Measurements from ENCODE around the gene U2AF2.
A peak's percentile ranks its signal among the peaks of the same experiment; 100 is the strongest.

The U2AF2 gene

DNA sequence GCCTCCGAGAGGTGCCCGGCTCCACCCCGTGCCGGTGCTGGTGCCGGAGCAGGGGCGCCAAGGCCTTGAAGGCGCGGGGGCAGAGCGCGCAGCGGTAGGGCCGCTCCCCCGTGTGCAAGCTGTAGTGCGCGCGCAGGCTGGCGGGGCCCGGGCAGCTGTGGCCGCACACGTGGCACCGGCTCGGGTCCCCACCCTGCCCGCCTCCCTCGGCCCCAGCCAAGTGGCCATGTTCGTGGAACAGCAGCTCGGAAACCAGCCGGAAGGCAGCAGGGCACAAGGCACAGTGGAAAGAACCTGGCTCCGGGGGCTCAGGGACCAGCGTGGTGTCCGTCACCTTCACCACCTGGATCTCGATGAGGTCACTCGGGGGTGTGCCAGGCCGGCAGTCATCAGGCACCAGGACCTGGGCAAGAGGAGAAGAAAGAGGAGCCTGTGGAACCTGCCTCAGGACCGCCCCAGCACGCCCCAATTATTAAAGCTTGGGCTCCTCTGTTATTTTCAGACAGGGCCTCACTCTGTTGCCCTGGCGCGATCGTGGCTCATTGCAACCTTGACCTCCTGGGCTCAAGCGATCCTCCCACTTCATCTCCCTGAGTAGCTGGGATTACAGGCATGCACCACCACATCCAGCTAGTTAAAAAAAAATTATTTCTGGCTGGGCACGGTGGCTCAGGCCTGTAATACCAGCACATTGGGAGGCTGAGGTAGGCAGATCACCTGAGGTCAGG is 32.4 kb upstream of the U2AF2 start:
- DNase-seq = no peak

DNA sequence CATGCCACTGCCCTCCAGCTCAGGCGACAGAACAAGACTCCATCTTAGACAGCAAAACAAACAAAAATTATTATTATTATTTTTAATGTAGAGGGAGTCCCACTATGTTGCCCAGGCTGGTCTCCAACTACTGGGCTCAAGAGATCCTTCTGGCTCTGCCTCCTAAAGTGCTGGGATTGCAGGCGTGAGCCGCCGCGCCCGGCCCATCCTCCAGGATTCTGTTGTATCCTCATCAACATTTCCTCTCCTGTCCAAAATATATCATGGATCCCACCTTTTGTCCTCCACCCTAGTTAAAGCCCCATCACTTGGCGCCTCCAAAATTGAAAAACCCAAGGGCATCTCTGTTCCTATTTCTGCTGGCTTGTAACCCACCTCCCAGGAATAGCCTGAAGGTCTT is 31.7 kb upstream of the U2AF2 start:
- DNase-seq = no peak

DNA sequence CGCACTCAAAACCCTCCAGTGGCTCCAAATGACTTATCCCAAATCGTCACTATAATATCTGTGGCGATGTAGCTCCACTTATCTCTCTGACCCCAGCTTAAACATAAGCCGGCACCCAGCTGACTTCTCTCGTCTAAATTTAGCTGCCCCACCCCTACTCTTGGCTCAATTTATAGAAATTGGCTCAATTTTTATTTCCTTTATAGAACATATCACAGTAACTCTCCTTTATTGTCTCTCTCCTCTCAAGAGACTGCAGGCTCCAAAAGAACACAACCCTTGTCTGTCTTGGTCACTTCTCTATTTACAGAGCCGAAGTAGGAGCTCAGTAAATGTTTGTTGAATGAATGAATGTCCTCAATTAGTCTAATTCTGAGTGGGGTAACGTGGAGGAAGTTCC is 31.3 kb upstream of the U2AF2 start:
- DNase-seq = no peak

DNA sequence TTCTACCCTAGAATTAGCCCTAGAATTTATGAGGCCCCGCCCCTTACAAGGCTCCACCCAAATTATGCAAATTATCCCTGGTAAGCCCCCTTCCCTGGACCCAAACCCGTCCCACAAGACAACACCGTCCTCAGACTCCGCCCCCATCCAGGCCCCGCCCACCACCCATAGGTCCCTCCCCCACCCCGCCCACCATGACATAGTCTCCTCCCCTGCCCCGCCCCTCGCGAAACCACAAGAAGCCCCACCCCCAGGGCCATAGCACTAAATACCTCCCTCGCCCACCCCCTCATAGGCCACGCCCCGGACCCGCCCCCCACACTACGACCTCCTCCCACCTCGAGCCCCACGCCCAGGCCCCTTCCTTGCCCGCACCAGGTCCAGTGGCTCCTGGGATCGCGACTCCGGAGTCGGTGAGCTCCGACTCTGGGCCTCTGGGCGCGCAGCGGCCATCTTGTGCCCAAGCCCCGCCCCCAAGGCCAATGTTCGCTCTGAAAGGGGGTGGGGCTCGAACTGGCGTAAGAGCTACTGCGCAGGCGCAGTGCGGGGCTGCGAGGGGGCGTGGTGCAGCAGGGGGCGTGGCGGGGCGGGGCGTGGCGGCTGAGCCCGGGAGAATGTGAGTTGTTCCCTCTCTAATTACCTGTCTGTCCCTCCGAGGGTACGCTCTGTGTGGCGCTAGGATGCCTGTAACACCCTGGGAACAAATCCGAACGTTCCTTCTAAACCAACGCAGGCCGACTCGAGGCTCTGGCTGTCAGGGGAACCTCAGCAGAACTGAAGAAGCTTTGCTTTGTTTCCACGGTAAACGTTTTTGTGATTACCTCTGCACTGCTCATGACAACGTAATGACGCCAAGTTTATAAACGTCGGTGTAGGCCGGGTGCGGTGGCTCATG is 30.5 kb upstream of the U2AF2 start, which contains the start of gene ZNF784:
ZNF784 (minus strand) TSS at position 458 of the 895 bp plus-strand sequence; CDS start at position 453, 5 bp downstream.
- peak; percentile 94 for DNase-seq

DNA sequence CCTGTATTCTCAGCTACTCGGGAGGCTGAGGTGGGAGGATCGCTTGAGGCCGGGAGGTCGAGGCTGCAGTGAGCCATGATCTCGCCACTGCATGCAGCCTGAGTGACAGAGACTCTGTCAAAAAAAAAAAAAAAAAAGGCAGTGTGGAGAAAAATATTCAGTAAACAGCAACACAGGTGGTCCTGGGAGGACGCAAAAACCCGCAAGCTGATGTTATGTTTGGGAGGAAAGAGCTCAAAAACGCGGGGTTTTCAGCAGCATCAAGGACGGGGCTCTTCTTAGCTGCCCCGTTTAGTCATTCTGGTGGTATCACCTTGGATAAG is 29.9 kb upstream of the U2AF2 start:
- no peak for DNase-seq

DNA sequence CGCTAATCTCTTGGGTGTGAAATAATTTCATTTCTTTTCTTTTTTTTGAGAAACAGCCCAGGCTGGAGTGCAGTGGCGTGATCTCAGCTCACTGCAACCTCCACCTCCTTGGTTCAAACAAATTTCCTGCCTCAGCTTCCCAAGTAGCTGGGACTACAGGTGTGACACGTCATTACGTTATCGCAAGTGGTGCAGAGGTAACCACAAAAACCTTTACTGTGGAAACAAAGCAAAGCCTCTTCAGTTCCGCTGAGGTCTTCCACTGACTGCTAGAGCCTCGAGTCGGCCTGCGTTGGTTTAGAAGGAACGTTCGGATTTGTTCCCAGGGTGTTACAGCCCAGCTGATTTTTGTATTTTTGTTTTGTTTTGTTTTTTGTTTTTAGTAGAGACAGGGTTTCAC is 28.5 kb upstream of the U2AF2 start:
- no peak for DNase-seq

DNA sequence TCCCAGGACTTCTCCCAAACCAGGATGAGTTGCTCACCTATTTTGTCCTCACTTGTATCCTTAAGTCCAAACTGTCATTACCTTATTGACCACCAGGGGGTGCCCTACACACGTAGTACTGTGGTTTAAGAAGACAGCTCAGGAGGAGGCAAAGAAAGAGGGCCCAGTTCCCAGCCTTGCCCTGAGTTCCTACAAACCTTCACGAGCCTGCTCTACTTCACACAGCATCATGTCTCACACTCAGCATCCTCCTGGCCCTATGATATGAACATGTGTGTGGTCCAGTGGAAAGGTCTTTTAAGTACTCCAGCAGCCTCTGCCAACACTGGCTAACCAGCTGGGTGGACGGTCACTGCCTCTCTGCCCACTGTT is 22.4 kb upstream of the U2AF2 start:
- peak; percentile 94 for DNase-seq

DNA sequence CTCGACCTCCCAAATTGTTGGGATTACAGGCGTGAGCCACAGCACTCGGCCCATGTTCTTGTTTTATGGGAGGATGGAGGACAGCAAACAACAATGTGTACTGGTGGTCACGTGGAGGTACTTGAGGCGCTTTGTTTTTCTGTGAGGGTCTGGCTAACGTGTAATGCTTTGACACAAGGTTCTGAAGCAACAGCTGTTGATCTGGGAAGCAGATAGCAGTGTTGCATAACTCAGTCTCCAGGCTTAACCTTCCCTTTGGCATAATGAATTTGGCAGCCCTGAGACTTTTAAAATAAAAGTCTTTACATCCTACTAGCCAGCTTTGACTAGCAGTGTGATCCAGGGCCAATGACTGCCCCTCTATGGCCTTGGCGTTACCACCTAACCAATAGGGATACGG is 21.0 kb upstream of the U2AF2 start:
- peak; percentile 37 for DNase-seq

DNA sequence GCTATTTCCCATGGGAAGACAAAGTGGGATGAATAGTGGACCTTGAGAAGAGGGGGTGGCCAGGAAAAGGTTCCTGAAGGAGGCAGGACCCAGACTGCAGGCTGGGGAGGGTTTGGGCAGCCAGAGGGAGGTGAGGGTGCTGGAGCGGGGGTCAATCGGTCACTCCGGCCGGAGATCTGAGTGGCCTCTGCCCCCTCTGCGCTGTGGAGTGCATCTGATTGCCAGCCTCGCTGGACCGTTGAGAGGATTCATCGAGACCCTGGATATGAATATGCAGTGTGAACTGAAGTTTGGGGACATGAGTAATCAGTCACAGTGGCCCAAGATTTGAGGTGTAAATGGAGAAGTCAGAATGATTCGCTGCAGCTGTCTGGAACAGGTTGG is 19.5 kb upstream of the U2AF2 start:
- no peak for DNase-seq

DNA sequence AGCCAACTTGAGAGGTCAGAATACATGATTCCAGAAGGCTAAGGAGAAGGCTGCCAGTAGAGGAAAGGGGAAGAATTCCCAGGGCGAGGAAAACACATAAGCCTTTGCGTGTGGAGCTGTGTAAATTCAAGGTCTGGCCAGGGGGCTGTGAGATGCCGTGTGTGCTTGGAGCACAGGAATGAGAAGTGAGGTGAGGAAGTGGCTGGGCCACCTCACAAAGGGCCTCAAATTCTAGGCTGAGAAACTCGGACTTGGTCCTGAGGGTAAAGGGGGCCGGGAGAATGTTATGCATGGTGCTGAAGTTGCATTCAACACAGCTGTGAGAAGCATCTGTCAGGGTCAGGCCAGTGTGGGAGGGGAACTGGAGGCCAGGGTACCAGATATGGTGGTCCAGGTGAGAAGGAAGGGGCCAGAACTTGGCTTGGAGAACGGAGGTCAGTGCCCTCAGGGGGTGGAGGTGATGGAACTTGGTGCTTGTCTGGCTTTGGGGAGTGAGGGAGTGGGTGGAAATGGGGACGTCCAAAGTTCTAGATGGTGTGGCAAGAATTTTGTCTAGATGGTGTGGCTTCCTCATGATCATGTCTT is 18.9 kb upstream of the U2AF2 start:
- DNase-seq = no peak

DNA sequence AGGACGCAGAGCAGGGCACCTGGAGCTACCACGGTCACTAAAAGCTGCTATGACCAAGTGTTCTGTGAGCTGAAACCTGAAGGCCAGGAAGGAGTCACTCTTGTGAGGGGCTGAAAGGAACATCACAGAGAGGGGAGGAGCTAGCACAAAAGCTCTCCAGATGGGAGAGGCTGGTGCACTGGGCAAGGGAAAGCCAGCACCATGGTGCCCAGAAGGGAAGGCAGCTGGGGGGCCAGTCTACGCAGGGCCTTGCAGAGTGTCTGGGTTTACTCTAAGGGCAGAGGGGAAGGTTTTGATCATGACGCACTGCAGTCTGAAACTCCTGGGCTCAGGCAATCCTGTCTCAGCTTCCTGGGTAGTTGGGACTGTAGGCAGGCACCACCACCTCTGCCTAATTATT is 18.1 kb upstream of the U2AF2 start:
- no peak for DNase-seq

DNA sequence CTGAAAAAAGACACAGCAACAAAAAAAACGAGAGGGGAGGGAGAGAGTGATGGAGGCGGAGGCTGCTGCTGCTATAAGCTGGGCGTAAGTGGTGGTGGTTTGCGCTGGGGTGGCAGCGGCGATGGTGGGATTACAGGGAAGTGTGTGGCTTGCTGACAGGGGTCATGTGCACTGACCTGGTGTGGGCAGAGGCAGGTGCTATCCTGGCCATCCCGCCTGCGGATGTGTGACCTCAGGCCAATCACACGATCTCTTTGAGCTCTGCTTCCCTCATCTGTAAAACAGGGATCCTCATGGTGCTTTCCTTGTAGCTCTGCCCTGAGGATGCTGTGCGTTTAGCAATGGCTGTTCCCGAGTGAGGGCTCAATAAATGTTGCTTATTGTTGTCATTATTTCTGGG is 17.3 kb upstream of the U2AF2 start:
- no peak for DNase-seq

DNA sequence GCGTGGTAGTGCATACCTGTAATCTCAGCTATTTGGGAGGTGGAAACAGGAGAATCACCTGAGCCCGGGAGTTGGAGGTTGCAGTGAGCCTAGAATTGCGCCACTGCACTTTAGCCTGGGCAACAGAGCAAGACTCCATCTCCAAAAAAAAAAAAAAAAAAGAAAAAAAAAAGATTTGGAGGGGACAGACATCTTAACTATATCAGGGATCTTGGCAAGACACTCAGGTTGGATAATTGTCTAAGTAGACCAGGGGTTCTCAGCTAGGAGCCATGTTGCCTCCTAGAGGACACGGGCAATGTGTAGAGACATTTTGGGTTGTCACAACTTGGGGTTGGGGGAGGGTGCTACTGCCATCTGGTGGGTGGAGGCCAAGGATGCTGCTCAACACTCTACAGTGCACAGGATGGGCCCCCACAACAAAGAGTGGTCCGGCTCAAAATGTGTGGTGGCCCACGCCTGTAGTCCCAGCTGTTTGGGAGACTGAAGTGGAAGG is 15.9 kb upstream of the U2AF2 start:
- DNase-seq = peak; percentile 67

DNA sequence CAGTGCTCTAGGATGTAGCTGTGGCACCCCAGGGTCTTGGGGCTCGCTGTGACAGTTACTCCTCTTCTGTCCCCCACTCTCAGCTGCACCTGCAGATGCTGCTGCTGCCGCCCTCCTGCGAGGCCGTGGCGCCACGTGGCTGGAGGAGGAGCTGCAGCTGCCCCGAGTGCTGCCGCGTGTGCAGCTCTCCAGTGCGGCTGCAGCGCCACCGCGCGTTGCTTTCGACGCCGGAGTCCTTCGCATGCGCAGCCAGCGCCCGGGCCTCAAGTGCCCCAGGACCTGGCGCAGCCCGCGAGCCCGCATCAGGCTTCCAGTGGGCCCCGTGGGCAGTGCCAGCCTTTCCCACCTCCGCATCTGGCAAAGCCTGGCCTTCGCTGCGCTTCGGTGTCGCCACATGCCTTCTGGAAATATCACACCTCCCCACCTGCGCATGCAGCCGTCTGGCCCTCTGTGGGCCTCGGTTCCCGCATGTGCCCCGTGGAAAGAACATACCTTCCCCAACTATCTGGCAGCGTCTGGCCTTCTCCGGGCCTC is 14.7 kb upstream of the U2AF2 start:
- peak; percentile 62 for DNase-seq

DNA sequence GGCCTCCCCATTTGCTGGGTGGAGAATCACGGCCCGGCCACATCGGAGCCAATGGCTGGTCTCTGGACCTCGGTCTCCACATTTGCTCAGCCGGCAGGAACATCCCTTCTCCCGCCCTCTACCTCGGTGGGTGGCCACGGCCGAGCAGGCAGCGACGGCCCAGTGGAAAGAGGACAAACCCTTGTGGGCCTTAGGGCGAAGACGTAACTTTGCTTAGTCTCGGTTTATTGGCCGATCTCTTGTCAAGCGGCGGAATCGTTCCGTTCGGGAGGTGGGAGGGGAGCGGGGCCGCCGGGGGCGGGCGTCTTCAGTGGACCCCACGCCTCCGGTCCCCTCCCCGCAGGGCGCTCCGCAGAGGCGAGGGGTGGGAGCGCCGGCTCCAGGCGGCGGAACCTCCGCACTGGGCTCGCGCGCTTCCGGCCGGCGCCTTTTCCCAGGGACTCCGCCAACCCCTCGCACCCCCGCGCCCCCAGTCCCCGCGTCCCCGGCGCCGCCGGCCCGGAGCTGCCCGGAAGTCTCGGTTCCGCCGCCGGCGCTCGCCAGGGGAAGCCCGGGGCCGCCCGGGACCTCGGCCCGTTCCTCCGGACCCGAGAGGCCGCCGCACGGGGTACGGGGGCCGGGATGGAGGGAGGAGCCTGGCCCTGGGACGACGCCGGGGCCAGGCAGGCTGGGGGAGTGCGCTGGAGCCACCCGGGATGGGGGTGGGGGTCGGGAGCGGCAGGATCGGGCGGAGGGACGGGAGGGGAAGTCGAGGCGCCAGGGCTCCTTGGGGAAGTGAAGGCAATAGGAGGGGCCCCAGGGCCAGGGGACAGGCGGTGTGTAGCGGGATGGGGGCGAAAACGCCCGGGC is 14.0 kb upstream of the U2AF2 start, which contains the start of gene ZNF580:
ZNF580 (plus strand) TSS at position 426 of the 849 bp plus-strand sequence. CDS start 1,507 bp downstream, outside the sequence.
- peak; percentile 38 for DNase-seq

DNA sequence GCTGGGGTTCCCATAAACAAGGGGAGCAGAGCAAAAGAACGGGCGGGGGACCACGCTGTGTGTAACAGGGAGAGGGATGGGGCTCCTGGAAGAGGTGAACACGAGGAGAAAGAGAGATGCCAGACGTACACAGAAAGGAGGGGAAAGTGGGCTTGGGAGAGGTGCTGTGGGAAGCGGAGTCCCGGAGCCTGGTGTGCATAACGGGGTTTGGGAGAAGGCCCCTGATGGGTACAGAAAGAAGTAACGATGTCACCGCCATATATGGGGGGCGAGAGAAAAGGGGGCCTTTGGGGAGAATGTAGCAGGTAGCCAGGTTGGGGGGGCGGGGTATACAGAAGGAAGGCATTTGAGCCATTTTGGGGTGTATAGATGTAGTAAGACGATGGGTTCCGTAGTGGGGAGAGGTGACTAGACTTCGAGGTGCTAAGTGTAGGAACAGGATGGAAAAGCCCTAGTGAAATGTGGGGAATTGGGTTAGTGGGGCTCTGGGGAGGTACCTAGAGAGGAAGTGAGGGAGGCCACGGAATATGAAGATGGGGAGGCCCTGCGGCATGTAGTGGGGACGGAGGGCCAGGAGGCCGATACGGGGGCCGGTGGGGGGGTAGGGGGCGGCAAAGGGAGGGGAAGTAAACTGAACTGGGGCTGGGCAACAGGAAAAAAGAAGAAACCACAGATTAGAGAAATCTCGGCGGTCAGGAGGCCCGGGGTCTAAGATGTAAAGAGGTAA is 13.2 kb upstream of the U2AF2 start:
- no peak for DNase-seq

DNA sequence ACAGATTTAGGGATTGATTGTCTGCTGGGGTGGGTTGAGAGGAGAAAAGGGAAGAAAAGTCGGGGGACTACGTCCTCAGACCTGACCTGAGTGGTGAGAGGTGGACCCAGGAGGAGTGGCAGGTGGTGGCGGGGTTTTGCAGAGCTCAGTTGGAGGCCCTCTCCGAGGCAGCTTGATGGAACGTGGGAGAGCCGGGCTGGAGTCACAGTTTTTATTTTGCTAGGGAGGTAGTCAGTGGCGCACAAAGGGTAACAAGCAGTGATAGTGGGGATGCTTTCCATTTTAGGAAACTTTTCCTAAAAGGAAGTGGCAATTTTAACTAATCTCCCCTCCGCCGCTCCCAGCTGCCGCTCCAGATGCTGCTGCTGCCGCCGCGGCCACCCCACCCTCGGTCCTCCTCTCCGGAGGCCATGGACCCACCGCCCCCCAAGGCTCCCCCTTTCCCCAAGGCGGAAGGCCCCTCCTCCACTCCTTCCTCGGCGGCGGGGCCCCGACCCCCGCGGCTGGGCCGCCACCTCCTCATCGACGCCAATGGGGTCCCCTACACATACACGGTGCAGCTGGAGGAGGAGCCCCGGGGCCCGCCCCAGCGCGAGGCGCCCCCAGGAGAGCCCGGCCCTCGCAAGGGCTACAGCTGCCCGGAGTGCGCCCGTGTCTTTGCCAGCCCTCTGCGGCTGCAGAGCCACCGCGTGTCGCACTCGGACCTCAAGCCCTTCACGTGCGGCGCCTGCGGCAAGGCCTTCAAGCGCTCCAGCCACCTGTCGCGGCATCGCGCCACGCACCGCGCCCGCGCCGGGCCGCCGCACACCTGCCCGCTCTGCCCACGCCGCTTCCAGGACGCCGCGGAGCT is 12.5 kb upstream of the U2AF2 start:
- DNase-seq = no peak

DNA sequence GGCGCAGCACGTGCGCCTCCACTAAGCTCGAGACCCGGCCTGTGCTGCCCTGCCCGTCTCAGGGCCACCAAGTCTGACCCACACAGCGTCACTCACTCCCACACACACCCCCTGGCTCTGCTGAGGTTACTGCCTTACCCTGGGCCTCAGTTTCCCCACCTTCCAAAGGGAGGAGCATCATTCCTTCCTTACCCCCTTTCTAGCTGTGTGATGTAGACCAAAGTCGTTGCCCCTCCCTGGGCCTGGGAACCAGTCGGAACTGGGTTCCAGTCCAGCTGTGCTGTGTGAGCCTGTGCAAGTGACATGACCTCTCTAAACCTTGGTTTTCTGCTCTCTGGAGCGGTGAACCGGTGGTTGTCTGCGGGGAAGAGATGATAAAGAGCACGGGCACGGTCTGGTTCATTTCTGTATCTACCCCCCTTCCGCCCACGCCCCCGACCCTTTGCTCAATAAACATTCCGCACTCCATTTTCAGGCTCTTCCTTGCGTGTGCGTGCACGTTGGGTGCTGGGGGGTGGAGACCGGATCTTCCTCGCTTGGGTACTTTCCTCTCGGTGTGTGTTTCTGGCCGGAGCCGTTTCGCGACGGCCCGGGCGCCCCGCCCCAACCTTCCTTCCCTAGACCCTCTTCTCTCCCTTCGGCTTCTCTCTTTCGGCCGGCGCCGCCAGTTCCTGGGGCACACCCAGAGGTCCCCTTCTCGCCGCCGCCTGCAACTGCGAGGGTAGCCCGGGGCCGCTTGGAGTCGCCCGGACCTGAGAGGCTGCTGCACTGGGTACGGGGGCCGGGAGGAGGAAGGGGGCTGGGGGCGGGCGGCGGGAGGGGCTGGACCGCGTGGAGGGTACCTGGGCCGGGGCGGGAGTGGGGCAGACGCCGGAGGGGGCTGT is 11.6 kb upstream of the U2AF2 start, which contains the start of gene ZNF581:
ZNF581 (plus strand) TSS at position 647 of the 884 bp plus-strand sequence. CDS start 923 bp downstream, outside the sequence.
- peak; percentile 62 for DNase-seq

DNA sequence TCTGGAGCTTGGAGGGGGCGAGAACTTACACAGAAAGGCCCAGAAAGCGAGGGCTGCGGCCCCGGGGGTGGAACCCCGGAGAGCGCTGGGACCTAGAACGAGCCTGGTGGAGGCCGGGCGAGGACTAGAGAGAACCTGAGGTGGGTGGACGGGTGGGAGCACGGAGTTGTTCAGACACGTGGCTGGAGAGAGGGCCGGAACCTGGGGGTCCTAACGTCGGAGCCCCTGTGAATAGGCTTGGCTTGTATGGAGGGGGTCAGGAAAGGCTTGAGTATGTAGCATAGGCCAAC is 11.0 kb upstream of the U2AF2 start:
- DNase-seq = no peak

All from inflammatory macrophage treated with lipopolysaccharide for 4 hours (primary cell).